HEK293 (cell line): ENCODE data around the gene RHPN2.

Source experiments
- GLI4 ChIP-seq: fragments of 450-650 bp; formaldehyde crosslinking; IDR thresholded peaks from 2 replicates; pipeline ENCODE4 v1.5.1; 2016; ENCODE audit warnings: missing biosample characterization, missing genetic modification characterization
- KLF10 ChIP-seq: fragments of 450-650 bp; IDR thresholded peaks from 2 replicates; pipeline ENCODE4 v1.5.1; 2018; ENCODE audit warnings: missing biosample characterization, mild to moderate bottlenecking, missing genetic modification characterization
- REST ChIP-seq: fragments of 450-650 bp; formaldehyde crosslinking; IDR thresholded peaks from 2 replicates; pipeline ENCODE4 v1.5.1; 2016; ENCODE audit warnings: missing biosample characterization, missing genetic modification characterization
- ZNF10 ChIP-seq: fragments of 450-650 bp; formaldehyde crosslinking; IDR thresholded peaks from 2 replicates; pipeline ENCODE4 v1.5.1; 2017; ENCODE audit warnings: missing biosample characterization, missing genetic modification characterization
- ZNF146 ChIP-seq: fragments of 450-650 bp; formaldehyde crosslinking; IDR thresholded peaks from 2 replicates; pipeline ENCODE4 v1.5.1; 2016; ENCODE audit warnings: missing biosample characterization, missing genetic modification characterization
- ZNF266 ChIP-seq: fragments of 450-650 bp; formaldehyde crosslinking; IDR thresholded peaks from 2 replicates; pipeline ENCODE4 v1.5.1; 2016; ENCODE audit warnings: missing biosample characterization, missing genetic modification characterization, low read depth
- TF ChIP-seq, protein P1 (sequence below): fragments of 450-650 bp; formaldehyde crosslinking; IDR thresholded peaks from 2 replicates; pipeline ENCODE4 v1.5.1; 2016; ENCODE audit warnings: missing biosample characterization, missing genetic modification characterization
- TF ChIP-seq, protein P2 (sequence below): fragments of 450-650 bp; formaldehyde crosslinking; IDR thresholded peaks from 2 replicates; pipeline ENCODE4 v1.5.1; 2017; ENCODE audit warnings: missing biosample characterization, missing genetic modification characterization

- TF ChIP-seq ZNF266 (tag by site-specific recombination) (no peak), KLF10 (tag by site-specific recombination) (no peak), ZNF10 (tag by site-specific recombination) (no peak), ZNF146 (tag by site-specific recombination) (no peak), GLI4 (tag by site-specific recombination) (no peak), REST (tag by site-specific recombination) (no peak)
- TF ChIP-seq, protein P1, sequence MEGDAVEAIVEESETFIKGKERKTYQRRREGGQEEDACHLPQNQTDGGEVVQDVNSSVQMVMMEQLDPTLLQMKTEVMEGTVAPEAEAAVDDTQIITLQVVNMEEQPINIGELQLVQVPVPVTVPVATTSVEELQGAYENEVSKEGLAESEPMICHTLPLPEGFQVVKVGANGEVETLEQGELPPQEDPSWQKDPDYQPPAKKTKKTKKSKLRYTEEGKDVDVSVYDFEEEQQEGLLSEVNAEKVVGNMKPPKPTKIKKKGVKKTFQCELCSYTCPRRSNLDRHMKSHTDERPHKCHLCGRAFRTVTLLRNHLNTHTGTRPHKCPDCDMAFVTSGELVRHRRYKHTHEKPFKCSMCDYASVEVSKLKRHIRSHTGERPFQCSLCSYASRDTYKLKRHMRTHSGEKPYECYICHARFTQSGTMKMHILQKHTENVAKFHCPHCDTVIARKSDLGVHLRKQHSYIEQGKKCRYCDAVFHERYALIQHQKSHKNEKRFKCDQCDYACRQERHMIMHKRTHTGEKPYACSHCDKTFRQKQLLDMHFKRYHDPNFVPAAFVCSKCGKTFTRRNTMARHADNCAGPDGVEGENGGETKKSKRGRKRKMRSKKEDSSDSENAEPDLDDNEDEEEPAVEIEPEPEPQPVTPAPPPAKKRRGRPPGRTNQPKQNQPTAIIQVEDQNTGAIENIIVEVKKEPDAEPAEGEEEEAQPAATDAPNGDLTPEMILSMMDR = no peak
- TF ChIP-seq, protein P2, sequence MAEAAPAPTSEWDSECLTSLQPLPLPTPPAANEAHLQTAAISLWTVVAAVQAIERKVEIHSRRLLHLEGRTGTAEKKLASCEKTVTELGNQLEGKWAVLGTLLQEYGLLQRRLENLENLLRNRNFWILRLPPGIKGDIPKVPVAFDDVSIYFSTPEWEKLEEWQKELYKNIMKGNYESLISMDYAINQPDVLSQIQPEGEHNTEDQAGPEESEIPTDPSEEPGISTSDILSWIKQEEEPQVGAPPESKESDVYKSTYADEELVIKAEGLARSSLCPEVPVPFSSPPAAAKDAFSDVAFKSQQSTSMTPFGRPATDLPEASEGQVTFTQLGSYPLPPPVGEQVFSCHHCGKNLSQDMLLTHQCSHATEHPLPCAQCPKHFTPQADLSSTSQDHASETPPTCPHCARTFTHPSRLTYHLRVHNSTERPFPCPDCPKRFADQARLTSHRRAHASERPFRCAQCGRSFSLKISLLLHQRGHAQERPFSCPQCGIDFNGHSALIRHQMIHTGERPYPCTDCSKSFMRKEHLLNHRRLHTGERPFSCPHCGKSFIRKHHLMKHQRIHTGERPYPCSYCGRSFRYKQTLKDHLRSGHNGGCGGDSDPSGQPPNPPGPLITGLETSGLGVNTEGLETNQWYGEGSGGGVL (tag by site-specific recombination) = no peak
Measured at GRCh38 chr19:33071887-33072286, 7.2 kb upstream of the RHPN2 start.
